Duodenal mucosa (tissue), 2 donors: ENCODE measurements around the gene BUD23.
A peak's percentile ranks its signal among the peaks of the same experiment; 100 is the strongest.

ENCODE experiments used
- H3K27ac ChIP-seq: one replicate; pipeline ENCODE4 v1.7.0; 2013; ENCODE audit warnings: low read depth, low read length
- H3K27me3 ChIP-seq, 2 donors: one replicate each; pipeline ENCODE4 v1.7.0; 2013; ENCODE audit warnings: low read length in 2 of 2, control low read depth in 1 of 2; ENCODE audit not compliant: insufficient read depth in 2 of 2, control insufficient read depth in 1 of 2
- H3K36me3 ChIP-seq, 2 donors: one replicate each; pipeline ENCODE4 v1.7.0; 2013; ENCODE audit warnings: low read length in 2 of 2, control low read depth in 1 of 2; ENCODE audit not compliant: insufficient read depth in 2 of 2, control insufficient read depth in 1 of 2
- H3K4me1 ChIP-seq, 2 donors: one replicate each; pipeline ENCODE4 v1.7.0; 2013; ENCODE audit warnings: low read length in 2 of 2, control low read depth in 1 of 2; ENCODE audit not compliant: insufficient read depth in 2 of 2, control insufficient read depth in 1 of 2
- H3K4me3 ChIP-seq, 2 donors: one replicate each; pipeline ENCODE4 v1.7.0; 2013; ENCODE audit warnings: low read length in 2 of 2, low read depth in 1 of 2
- H3K9ac ChIP-seq, 2 donors: one replicate each; pipeline ENCODE4 v1.7.0; 2013; ENCODE audit warnings: low read length in 2 of 2, low read depth in 1 of 2
- H3K9me3 ChIP-seq, 2 donors: one replicate each; pipeline ENCODE4 v1.7.0; 2013; ENCODE audit warnings: low read length in 2 of 2, control low read depth in 1 of 2; ENCODE audit not compliant: control insufficient read depth in 1 of 2

BUD23 gene

DNA sequence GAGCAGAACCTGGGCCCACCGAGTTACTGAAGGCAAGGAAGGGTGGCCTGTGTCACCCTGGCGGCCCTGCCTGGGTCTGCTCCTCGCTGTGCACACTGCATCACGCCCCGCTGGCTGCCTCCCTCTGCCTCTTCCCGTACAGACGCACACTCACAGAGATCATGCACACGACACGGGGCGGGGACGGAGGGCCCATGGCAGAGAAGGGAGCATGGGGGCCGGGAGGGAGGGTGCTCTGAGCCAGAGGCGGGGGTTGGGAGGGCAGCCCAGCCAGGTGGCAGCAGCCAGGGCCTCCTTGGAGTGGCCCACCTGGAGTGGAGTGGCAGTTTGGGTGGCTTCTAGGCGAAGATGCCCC lies 16.6 kb downstream of the BUD23 start:
- no peak overlapping the region for H3K27ac ChIP-seq
- no peak overlapping the region for H3K9ac ChIP-seq
- H3K27me3 ChIP-seq: no peaks in the 10 kb centered on the region
- no peak overlapping the region for H3K4me3 ChIP-seq
- peaks cover 17 to 39% of the 10 kb centered on the region in 2 donors for H3K36me3 ChIP-seq
- peaks cover 18 to 22% of the 10 kb centered on the region in 2 donors for H3K4me1 ChIP-seq
- H3K9me3 ChIP-seq: no peaks in the 10 kb centered on the region

DNA sequence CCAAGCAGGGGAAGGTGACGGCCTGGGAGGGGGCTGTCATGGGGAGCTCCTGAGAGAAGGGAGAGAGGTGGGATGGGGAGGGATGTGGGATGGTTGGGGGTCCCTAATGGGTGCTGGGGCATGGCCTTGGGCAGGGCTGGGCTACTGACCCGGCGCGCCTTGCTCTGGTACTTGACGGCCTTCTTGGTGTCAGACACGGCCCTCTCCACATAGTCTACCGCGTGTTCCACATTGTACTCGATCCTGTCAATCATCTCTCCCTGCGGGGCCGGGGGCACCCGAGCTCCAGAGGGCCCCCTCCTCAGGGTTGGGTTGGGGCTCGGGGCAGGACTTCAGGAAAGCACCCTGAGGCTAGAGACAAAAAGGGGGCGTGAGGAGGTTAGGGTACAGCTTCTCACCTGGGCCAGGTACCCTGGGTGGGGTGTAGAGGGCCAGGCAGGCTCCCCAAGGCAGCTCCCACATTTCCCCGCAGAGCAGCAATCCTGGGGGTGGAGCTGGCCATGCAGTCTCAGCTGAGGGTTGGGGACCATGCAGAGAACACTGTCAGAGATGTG lies 17.3 kb downstream of the BUD23 start:
- no peaks in the 10 kb centered on the region for H3K9me3 ChIP-seq
- H3K27me3 ChIP-seq: no peaks in the 10 kb centered on the region
- no peak overlapping the region for H3K27ac ChIP-seq
- H3K4me3 ChIP-seq: no peak overlapping the region
- H3K9ac ChIP-seq: no peak overlapping the region
- peaks cover 18 to 22% of the 10 kb centered on the region in 2 donors for H3K4me1 ChIP-seq
- peaks cover 15 to 34% of the 10 kb centered on the region in 2 donors for H3K36me3 ChIP-seq

DNA sequence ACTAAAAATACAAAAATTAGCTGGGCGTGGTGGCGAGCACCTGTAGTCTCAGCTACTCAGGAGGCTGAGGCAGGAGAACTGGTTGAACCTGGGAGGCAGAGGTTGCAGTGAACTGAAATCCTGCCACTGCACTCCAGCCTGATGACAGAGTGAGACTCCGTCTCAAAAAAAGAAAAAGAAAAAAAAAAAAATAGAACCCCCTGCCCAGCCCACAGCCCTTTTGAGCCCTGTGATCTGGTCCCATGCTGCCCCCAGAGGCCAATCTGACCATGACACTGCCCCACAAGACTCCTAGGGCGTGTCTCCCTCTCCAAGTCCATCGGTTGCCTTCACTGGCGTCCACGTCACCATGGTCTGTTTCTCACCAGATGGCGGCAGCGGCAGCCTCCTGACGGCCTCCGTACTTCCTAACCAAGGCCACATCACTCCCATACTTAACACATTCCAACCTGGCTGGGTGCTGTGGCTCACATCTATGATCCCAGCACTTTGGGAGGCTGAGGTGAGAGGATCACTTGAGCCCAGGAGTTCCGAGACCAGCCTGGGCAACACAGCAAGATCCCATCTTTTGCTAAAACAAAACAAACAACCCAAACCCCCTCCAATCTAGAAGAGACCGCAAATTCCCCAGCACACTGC lies 18.1 kb downstream of the BUD23 start:
- Histone ChIP-seq H3K27ac (no peak overlapping the region), H3K9ac (no peak overlapping the region), H3K36me3 (peaks cover 7 to 26% of the 10 kb centered on the region in 2 donors), H3K4me3 (no peak overlapping the region), H3K9me3 (no peaks in the 10 kb centered on the region), H3K27me3 (no peaks in the 10 kb centered on the region), H3K4me1 (peaks cover 18 to 22% of the 10 kb centered on the region in 2 donors)

DNA sequence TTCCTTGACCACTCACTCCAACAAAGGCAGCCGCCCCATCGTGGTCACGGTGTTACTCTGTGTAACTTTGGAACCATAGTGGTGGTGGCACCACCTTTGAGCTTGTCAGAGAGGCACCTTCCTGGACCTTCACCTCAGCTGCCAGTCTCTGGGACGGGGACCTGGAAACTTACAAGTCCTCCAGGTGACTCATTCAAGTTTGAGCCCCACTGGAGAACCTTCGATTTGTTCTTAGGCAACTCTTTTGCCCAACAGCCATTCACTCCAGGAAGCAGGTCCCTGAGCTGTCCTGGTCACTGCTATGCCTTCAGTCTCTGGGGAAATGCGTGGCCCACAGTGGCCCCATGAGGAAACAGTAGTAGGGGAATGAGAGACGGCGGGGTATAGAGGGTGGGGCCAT lies 18.8 kb downstream of the BUD23 start:
- Histone ChIP-seq H3K36me3 (peaks cover 6 to 19% of the 10 kb centered on the region in 2 donors), H3K9me3 (no peaks in the 10 kb centered on the region), H3K9ac (no peak overlapping the region), H3K27ac (peak overlapping the region; percentile 4), H3K4me1 (peaks cover 24 to 28% of the 10 kb centered on the region in 2 donors), H3K27me3 (no peaks in the 10 kb centered on the region), H3K4me3 (no peak overlapping the region)

DNA sequence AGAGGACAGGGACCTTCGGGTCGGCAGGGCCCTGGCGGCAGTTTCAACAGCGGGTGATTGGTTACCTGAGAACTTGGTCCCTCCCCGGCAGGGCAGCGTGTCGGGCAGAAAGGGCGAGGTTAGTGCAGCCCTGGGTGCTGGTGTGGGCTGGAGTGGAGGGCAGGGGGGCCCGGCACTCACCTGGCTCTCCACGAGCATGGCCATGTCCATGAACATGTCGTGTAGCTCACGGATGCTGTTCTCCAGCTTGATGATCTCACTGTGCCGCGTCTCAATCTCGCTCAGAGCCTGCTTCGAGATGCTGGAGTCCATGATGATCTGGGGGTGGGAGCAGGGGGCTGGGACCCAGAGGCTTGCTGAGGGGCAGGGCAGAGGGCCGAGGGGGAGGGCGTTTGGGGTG lies 19.3 kb downstream of the BUD23 start:
- Histone ChIP-seq H3K36me3 (peaks cover 6 to 14% of the 10 kb centered on the region in 2 donors), H3K4me1 (peaks cover 24 to 28% of the 10 kb centered on the region in 2 donors), H3K27me3 (no peaks in the 10 kb centered on the region), H3K4me3 (no peak overlapping the region), H3K9ac (no peak overlapping the region), H3K27ac (peak overlapping the region; percentile 4), H3K9me3 (no peaks in the 10 kb centered on the region)

DNA sequence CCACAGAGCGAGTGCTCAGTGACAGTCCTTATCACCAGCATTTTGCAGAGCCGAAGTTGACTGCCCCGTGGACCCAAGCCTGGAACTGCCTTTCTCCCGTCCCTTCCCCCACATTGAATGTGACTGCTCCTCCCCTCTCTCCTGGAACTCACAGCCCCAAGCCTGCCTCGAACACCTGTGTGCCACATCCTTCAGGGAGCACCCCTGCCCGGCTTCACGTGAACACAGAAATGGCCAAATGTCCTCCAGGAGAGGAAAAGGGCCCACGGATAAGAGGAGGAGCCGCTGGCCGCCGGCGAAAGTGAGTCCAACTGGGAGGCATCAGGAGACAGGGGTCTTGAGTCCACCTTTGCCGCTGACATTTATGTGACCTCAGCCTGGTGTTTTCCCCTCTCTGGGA lies 19.8 kb downstream of the BUD23 start:
- Histone ChIP-seq H3K9ac (no peak overlapping the region), H3K4me1 (peaks cover 24 to 28% of the 10 kb centered on the region in 2 donors), H3K4me3 (no peak overlapping the region), H3K27me3 (no peaks in the 10 kb centered on the region), H3K9me3 (no peaks in the 10 kb centered on the region), H3K36me3 (peaks cover 4 to 12% of the 10 kb centered on the region in 2 donors), H3K27ac (no peak overlapping the region)

DNA sequence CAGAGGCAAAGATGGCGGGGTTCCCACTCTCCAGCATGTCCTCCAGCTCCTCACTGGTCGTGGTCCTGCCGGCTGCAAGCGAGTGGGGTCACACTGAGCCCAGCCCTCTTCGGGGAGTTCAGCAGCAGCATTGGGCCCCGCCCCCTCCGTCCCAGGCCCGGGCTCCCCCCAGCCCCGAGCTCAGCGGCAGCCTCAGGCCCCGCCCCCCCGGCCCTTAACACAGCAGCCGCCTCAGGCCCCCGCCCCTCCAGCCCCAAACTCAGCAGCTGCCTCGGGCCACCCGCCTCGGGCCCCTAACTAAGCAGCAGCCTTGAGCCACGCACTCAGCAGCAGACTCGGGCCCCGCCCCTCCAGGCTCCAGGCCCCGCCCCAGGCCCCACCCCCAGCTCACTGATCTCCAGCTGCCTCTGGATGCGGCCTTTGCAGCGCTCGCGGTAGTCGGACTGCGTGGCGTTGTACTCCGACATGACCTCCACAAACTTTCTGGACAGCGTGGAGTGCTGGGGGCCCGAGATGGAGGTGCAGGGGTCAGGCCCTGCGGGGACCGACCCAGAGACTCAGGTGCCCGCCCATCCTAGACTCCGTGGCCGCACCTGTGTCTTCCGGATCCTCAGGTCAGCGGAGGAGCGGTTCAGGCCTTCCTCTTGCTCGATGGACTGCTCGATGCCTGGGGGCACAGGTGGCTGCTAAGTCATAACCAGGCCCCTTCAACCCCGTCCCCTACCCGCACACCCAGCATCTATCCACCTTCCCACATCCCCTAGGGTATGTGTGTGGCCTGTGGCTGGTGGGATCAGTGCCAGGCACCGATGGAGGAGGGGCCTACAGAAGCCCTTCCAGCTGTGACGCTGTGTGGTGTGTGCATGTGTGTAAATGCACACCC lies 20.6 kb downstream of the BUD23 start:
- peaks cover 24 to 28% of the 10 kb centered on the region in 2 donors for H3K4me1 ChIP-seq
- H3K9me3 ChIP-seq: no peaks in the 10 kb centered on the region
- H3K36me3 ChIP-seq: peaks cover 0 to 7% of the 10 kb centered on the region in 2 donors
- peak overlapping the region in 1 of 2 donors; percentile 15 for H3K4me3 ChIP-seq
- no peak overlapping the region for H3K27ac ChIP-seq
- peak overlapping the region in 1 of 2 donors; percentile 4 for H3K9ac ChIP-seq
- H3K27me3 ChIP-seq: no peaks in the 10 kb centered on the region

DNA sequence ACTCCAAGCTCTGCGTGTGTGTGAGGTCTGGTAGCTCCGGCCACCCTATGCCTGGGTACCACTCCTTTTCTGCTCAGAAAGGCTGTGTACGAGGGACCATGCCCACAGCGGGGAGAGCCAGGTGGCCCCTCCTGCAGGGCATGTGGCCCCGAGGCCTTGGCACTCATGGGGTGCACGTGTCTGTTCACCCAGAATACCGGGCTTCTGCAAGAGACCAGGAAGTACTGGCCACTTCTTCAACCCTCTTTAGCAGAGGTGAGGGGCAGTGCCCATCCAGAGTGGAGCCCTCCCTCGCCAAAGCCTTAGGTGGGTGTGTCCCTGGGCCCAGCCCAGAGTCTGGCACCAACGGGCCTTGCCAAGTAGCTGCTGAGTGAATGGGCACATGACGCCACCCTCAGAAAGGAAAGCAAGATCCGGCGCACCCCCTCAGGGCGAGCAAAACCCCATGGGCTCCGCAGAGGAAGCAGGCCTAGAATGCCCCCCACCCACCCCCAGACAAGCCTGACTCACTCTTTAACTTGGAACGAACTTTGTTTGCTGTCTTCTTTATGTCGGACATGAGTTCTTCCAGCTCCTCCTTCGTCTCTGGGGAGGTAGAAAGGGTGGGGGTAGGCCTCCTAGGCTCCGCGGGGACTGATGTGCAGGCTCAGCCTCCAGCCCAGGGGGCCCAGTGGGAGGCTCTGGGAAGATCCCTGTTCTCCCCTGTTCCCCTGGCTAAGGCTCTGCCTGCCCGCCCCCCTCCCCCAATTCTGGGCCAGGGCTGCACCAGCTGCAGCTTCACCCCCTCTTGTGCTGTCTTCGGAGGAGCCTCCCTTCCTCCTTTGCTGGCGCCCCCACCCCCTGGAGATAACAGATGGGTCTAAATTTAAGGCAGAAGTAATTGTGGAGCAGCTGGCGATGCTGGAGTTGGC lies 21.5 kb downstream of the BUD23 start:
- Histone ChIP-seq H3K4me3 (peak overlapping the region in 1 of 2 donors; percentile 15), H3K4me1 (peaks cover 24 to 28% of the 10 kb centered on the region in 2 donors), H3K9ac (peak overlapping the region in 1 of 2 donors; percentile 4), H3K27ac (no peak overlapping the region), H3K27me3 (no peaks in the 10 kb centered on the region), H3K36me3 (no peaks in the 10 kb centered on the region), H3K9me3 (no peaks in the 10 kb centered on the region)

DNA sequence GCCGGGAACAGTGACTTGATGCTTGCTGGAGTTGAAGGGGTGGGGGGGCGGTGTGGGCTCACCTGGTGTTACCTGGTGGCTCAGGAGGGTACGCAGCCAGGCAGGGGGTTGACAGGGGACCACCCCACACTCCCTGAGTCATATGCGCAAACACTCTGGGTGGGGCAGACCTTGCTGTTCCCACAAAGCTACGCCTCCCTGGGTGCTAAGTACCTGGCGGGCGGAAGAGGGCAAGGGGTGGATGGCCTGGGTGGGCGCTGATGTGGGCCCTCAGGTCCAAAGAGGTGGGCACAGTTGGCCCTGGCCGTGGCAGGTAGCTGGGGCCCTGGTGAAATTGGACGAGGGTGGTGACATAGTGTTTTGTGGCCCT lies 22.1 kb downstream of the BUD23 start:
- peaks cover 24 to 28% of the 10 kb centered on the region in 2 donors for H3K4me1 ChIP-seq
- no peak overlapping the region for H3K4me3 ChIP-seq
- H3K36me3 ChIP-seq: no peaks in the 10 kb centered on the region
- no peaks in the 10 kb centered on the region for H3K27me3 ChIP-seq
- H3K9me3 ChIP-seq: no peaks in the 10 kb centered on the region
- no peak overlapping the region for H3K27ac ChIP-seq
- no peak overlapping the region for H3K9ac ChIP-seq
